ENCODE data around the gene HIGD1A. TPM values are rescaled to one million over a fixed set of nuclear protein-coding genes. Genes with fewer than 3 reads are reported as not detected.
A peak's percentile ranks its signal among the peaks of the same experiment; 100 is the strongest.

HIGD1A gene
- total RNA-seq, 1 experiment from 2014 or later: 154 TPM

- BruUV-seq (replicated peaks): no TSS peak
- intact Hi-C loops (cut with micrococcal nuclease): loop anchor here (2.0 to 10.0 kb wide), 3 partner anchors 175 to 673 kb away; partner anchors contain the start of genes SS18L2 and ZBTB47
- H2AFZ ChIP-seq (ENCODE audit: low read length): no peak overlapping the region
- peak overlapping the region; percentile 100 for H3K27ac ChIP-seq (ENCODE audit: low read length)
- no peaks in the 10 kb centered on the region for H3K36me3 ChIP-seq (ENCODE audit: low read depth, low read length)
- ChIA-PET CTCF (interaction anchor here (0.6 to 1.1 kb wide), 2 partner anchors 48 to 54 kb away, joined by 3 to 5 read pairs; no protein-coding TSS in a partner anchor), POLR2A (ENCODE audit: unreplicated experiment) (interaction anchor here (0.5 to 0.7 kb wide), 3 partner anchors 9 to 468 kb away, joined by 3 to 6 read pairs (median 3); no protein-coding TSS in a partner anchor)
- TF ChIP-seq, protein P1, sequence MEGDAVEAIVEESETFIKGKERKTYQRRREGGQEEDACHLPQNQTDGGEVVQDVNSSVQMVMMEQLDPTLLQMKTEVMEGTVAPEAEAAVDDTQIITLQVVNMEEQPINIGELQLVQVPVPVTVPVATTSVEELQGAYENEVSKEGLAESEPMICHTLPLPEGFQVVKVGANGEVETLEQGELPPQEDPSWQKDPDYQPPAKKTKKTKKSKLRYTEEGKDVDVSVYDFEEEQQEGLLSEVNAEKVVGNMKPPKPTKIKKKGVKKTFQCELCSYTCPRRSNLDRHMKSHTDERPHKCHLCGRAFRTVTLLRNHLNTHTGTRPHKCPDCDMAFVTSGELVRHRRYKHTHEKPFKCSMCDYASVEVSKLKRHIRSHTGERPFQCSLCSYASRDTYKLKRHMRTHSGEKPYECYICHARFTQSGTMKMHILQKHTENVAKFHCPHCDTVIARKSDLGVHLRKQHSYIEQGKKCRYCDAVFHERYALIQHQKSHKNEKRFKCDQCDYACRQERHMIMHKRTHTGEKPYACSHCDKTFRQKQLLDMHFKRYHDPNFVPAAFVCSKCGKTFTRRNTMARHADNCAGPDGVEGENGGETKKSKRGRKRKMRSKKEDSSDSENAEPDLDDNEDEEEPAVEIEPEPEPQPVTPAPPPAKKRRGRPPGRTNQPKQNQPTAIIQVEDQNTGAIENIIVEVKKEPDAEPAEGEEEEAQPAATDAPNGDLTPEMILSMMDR (conservative IDR thresholded peaks at IDR 0.05; ENCODE audit: low read depth, low read length): no peak
- TF ChIP-seq EZH2phosphoT487 (IDR thresholded peaks at IDR 0.05; ENCODE audit: borderline replicate concordance, low read length): no peak
- TF ChIP-seq EZH2 (IDR thresholded peaks at IDR 0.05; ENCODE audit: low read length, unreplicated experiment): no peak
- H3K9me2 ChIP-seq (replicated peaks; ENCODE audit: low read length): no peaks in the 10 kb centered on the region
- DNase-seq (peak; percentile 80), ATAC-seq (peak; percentile 42)
- H3K27me3 ChIP-seq (ENCODE audit: low read length): no peaks in the 10 kb centered on the region
- no peaks in the 10 kb centered on the region for H4K20me1 ChIP-seq (ENCODE audit: low read length)
- H3K4me1 ChIP-seq (ENCODE audit: insufficient read depth, low read length): peaks cover 66% of the 10 kb centered on the region
- no peaks in the 10 kb centered on the region for H3K79me2 ChIP-seq (ENCODE audit: low read length)
- H3K4me2 ChIP-seq (ENCODE audit: low read length): peak overlapping the region; percentile 96
- H3F3A ChIP-seq (ENCODE audit: low read length, unreplicated experiment): peaks cover 9% of the 10 kb centered on the region
- peak overlapping the region; percentile 96 for H3K9ac ChIP-seq (ENCODE audit: low read length)
- peak overlapping the region; percentile 57 for H3K4me3 ChIP-seq (ENCODE audit: low read length)
- no peaks in the 10 kb centered on the region for H3K9me3 ChIP-seq (ENCODE audit: low read length)
Observed at GRCh38 chr3:42827654-42828053, 23.4 kb upstream of the HIGD1A start.

DNA sequence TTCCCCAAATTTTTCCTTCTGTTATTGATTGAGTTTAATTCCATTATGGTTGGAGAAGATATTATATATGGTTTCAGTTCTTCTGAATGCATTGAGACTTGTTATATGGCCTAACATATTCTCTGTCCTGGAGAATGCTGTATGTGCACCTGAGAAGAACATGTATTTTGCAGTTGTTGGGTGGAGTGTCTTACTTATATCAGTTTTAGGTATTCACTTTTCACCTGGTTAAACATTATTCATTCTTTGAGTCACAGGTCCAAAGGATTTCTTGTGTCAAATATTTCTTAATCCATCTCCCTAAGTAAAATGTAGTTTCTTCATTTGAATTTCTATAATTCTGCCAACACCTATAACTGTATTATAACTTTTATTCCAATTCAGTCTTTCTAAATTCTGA, 22.7 kb upstream of the HIGD1A start:
- ChIA-PET CTCF (no interaction called here), POLR2A (ENCODE audit: unreplicated experiment) (no interaction called here)
- no peak for TF ChIP-seq EZH2 (IDR thresholded peaks at IDR 0.05; ENCODE audit: low read length, unreplicated experiment)
- no peak for TF ChIP-seq EZH2phosphoT487 (IDR thresholded peaks at IDR 0.05; ENCODE audit: borderline replicate concordance, low read length)
- Histone ChIP-seq H3K4me2 (ENCODE audit: low read length) (peak overlapping the region; percentile 96), H3K36me3 (ENCODE audit: low read depth, low read length) (no peaks in the 10 kb centered on the region), H3K9ac (ENCODE audit: low read length) (peak overlapping the region; percentile 96), H3K9me3 (ENCODE audit: low read length) (no peaks in the 10 kb centered on the region), H3F3A (ENCODE audit: low read length, unreplicated experiment) (peaks cover 9% of the 10 kb centered on the region), H3K9me2 (replicated peaks; ENCODE audit: low read length) (no peaks in the 10 kb centered on the region), H3K27me3 (ENCODE audit: low read length) (no peaks in the 10 kb centered on the region), H3K4me3 (ENCODE audit: low read length) (peak overlapping the region; percentile 57), H2AFZ (ENCODE audit: low read length) (no peak overlapping the region), H3K27ac (ENCODE audit: low read length) (peak overlapping the region; percentile 100), H3K79me2 (ENCODE audit: low read length) (no peaks in the 10 kb centered on the region), H4K20me1 (ENCODE audit: low read length) (no peaks in the 10 kb centered on the region), H3K4me1 (ENCODE audit: insufficient read depth, low read length) (peaks cover 71% of the 10 kb centered on the region)
- DNase-seq (peak; percentile 66), ATAC-seq (no peak)
- intact Hi-C loops (cut with micrococcal nuclease): loop anchor here (5.0 to 10.0 kb wide), 2 partner anchors 235 to 672 kb away; partner anchors contain the start of gene SS18L2
- no TSS peak for BruUV-seq (replicated peaks)

GRCh38 chr3:42826141-42826540, 21.9 kb upstream of the HIGD1A start:
- Histone ChIP-seq H3K27ac (ENCODE audit: low read length) (peak overlapping the region; percentile 100), H3K9ac (ENCODE audit: low read length) (peak overlapping the region; percentile 96; the same call in 1 of the 2 replicates), H4K20me1 (ENCODE audit: low read length) (no peaks in the 10 kb centered on the region), H3K4me2 (ENCODE audit: low read length) (no peak overlapping the region), H3K9me2 (replicated peaks; ENCODE audit: low read length) (no peaks in the 10 kb centered on the region), H3K79me2 (ENCODE audit: low read length) (no peaks in the 10 kb centered on the region), H3K4me1 (ENCODE audit: insufficient read depth, low read length) (peaks cover 70% of the 10 kb centered on the region), H3K4me3 (ENCODE audit: low read length) (no peak overlapping the region), H3K27me3 (ENCODE audit: low read length) (no peaks in the 10 kb centered on the region), H3K9me3 (ENCODE audit: low read length) (no peaks in the 10 kb centered on the region), H3F3A (ENCODE audit: low read length, unreplicated experiment) (peaks cover 9% of the 10 kb centered on the region), H3K36me3 (ENCODE audit: low read depth, low read length) (no peaks in the 10 kb centered on the region), H2AFZ (ENCODE audit: low read length) (no peak overlapping the region)
- CTCF ChIA-PET: no interaction called here
- no peak for DNase-seq
- TF ChIP-seq, protein P1 (conservative IDR thresholded peaks at IDR 0.05; ENCODE audit: low read depth, low read length): no peak
- TF ChIP-seq EZH2phosphoT487 (IDR thresholded peaks at IDR 0.05; ENCODE audit: borderline replicate concordance, low read length) (no peak), EZH2 (IDR thresholded peaks at IDR 0.05; ENCODE audit: low read length, unreplicated experiment) (no peak)
- ATAC-seq: no peak
- no TSS peak for BruUV-seq (replicated peaks)
- intact Hi-C loops (cut with micrococcal nuclease): loop anchor here (5.0 to 10.0 kb wide), 2 partner anchors 234 to 671 kb away; partner anchors contain the start of gene SS18L2
- POLR2A ChIA-PET (ENCODE audit: unreplicated experiment): no interaction called here

Measured in PC-3 (cell line).